ENCODE results near the gene FLACC1.
"Not testable (repeated sequence)": the region's sequence is repeated elsewhere in the genome, so short reads cannot be mapped to it uniquely, and the experiment has no call there.

Gene FLACC1

DNA sequence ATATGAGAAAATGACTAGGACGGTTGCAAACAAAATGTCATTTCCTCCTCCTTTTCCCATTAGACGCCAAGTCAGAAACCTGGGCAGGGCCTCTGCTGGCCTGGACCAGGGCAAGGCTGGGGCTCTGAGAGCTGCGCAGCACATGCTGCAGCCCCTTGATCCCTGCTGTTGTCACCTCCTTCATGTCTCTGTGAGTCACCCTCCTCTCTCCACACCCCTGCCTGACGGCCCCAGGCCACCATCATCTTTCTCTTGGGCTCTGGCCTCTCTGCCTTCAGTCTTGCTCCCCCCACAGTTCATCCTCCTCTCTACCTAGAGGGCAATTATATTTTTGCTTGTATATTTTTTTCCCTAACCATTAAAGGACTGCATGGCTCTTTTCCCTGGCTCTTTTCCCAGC lies 10.0 kb downstream of the FLACC1 start:
- DNase-seq: no peak

DNA sequence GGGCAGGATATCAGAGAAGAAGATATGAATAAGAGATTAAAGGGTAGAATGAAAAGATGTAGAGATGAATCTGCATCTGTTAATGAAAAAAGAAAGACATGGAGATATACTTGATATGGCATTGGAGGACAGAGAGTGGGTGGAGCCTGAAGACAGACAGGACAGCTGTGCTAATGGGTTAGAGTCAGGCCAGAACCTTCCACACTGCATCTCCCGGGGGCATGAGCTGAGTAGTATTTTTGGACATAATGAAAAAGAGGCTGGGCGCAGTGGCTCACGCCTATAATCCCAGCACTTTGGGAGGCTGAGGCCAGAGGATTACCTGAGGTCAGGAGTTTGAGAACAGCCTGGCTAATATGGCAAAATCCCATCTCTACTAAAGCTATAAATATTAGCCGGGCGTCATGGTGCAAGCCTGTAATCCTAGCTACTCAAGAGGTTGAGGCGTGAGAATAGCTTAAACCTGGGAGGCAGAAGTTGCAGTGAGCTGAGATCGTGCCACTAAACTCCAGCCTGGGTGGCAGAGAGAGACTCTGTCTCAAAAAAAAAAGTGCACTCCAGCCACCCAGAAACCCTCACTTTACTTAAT lies 11.4 kb downstream of the FLACC1 start:
- no peak for DNase-seq

DNA sequence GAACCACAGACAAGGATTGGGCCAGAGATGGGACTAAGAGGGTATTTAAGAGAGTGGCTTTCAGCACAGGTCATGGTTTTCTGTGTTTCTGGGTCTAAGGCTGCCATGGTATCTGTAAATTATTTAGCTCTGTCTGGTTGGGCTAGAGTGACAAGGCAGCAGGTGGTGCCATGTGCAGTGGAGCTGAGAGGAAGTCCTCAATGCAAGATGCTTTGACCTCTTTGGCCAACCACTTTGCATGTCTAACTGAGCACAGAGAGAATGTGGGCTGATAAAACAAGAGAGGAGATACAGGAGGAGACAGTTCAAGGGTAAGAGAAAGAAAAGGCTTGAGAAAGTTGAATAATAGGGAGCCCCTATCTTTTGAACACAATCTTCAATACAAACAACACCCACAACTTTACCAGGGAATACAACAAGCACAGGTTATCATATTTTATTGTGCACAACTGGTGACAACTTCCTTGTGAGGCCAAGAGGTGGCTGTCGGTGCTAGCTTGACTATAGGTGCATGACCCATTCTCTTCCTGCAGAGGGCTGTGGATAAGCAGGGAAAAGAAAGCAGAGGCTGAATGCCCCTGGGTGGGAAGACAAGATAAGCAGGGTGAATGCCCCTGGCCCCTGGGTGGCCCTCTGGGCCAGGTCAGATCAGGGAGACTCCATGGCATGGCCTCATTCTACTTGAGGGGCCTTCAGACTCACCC lies 12.3 kb downstream of the FLACC1 start:
- no peak for DNase-seq

DNA sequence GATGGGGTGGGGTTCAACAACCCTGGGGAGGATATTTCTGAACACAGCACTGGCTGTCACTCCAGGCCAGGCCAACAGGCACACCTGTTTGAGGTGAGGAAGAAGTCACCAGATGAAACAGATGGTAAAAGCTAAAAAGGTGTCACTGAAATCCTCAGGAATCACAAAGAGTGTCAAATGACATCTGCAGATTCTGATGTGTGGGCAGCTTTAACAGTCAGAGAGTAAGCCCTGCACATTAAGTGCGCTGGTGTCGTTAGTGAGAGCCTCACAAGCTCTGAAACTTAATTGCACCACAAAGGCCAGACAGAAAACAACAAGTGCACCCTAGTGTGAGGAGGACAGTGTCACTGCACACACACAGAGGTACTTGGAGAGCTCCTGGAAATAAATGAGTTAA lies 13.6 kb downstream of the FLACC1 start:
- DNase-seq: no peak

DNA sequence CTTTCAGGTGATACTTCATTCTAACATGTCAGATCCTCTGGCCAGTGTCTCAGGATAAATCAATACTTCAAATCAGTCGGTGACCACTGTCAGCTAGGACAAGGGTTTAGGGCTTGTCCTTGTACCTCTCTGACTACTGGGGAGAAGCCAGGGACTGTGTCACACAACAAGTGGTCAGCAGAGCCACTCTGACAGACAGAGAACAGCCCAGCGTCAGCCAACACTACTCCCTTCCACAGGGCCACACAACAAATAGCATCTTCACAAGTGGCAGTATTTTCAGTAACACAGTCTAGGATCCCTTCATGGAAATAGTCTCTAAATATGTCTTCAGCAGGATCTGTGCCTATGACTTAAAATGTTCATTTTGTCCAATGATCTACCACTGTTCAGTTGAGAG lies 14.2 kb downstream of the FLACC1 start:
- DNase-seq: no peak

DNA sequence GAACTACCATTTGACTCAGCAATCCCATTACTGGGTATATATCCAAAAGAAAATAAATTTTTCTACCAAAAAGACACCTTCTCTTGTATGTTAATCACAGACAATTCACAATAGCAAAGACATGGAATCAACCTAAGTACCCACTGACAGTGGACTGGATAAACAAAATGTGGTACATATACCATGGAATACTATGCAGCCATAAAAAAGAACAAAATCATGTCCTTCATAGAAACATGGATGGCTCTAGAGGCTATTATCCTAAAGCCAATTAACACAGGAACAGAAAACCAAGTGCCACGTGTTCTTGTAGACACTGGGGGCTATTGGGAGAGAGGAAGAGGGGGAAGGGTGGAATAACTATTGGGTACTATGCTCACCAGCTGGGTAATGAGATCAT lies 27.7 kb downstream of the FLACC1 start:
- no peak for DNase-seq

DNA sequence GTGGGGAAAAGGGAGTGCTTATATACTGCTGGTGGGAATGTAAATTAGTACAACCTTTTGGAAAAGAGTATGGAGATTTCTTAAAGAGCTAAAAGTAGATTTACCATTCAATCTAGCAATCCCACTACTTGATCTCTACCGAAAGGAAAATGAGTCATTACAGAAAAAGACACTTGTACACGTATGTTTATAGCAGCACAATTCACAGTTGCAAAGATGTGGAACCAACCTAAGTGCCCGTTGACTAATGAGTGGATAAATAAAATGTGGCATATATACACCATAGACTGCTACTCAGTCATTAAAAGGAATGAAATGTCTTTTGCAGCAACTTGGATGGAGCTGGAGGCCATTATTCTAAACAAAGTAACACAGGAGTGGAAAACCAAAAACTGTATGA lies 29.5 kb downstream of the FLACC1 start:
- DNase-seq: no peak

DNA sequence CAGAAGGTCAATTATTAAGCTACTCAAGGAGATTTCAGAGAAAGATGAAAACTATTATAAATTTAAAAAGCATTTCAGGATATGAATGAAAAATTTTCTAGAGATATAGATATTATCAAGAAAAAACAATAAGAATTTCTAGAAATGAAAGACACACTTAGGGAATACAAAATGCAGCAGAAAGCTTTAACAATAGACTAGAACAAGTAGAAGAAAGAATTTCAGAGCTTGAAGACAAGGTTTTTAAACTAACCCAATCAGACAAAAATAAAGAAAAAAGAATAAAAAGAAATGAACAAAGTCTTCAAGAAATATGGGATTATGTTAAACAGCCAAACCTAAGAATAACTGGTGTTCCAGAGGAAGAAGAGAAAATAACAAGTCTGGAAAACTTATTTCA lies 34.4 kb downstream of the FLACC1 start:
- no peak for DNase-seq

DNA sequence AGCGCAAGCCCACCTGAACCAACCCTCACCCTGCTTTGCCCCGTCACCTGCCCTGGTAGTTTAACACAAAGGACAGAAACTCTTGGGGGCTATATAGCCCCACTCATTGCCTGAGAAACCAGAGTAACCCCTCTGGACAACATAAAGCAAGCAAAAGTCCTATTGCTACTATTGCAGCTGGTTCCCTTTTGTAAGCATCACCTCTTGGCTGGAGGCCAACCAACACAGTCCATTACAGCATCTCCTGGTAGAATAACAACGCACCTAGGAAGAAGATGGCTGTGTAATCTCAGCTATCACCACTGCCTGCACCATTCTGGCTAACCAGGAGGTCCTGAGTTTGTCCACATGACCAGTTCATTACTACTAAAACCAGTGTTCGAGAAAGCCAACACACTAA lies 36.4 kb downstream of the FLACC1 start:
- DNase-seq: no peak

DNA sequence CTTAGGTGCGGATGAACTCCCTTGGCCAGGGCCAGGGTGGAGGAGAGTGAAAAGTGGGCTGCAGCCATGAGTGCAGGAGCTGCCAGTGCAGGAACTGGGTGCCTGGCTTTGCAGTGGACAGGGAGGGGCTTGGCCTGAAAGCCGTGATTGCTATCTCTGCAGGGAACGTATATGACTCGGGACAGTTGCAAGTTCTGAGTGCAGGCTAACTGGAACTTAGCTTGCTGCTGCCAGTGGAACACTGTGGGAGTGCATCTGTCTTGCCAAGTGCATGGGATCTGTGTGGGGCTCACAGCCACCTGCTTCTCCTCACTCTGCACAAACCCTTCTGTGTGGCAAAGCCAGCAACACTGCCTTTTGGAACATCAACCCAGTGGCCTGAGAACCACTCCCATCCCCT lies 36.9 kb downstream of the FLACC1 start:
- DNase-seq: no peak

DNA sequence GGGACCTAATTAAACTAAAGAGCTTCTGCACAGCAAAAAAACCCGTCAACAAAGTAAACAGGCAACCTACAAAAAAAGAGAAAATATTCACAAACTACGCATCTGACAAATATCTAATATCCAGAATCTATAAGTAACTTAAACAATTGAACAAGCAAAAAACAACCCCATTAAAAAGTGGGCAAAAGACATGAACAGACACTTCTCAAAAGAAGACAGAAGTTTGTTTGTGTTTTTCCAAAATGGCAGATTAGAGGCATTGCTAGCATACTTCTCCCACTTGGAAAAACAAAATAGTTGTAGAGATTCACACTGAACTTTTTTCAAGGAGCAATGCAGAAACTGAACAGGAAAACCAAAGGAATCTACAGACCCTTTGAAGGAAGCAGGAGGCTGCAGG lies 37.6 kb downstream of the FLACC1 start:
- no peak for DNase-seq

DNA sequence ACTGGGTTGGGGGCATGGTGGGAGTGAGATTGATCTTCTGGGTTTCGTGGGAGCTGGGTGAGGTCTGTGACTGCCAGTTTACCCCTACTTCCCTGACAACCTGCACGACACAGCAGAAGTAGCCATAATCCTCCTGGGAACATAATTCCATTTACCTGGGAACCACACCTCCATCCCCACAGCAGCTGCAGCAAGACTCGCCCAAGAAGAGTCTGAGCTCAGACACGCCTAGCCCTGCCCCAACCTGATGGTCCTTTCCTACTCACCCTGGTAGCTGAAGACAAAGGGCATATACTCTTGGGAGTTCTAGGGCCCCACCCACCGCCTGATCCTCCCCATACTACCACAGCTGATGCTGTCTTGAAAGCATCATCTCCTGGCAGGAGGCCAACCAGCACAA lies 43.8 kb downstream of the FLACC1 start:
- no peak for DNase-seq

DNA sequence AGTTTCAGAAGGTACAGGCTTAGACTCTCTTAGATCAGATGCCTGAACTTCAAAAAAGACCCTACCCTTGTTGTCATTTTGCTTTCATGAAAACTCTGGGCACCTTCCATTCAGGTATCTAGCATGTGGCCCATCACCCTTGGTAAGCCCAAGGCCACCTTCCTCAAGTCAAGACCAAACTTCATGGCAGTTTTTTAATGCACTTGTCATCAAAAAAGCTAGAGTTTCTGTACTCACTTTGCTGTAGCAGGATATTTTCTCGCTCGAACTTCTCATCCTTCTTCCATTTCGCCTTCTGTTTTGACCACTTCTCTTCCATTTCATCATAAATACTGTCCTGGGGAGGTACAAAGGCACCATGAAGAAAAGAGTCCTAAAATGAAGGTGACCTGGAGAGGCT lies 48.2 kb downstream of the FLACC1 start:
- DNase-seq: no peak

DNA sequence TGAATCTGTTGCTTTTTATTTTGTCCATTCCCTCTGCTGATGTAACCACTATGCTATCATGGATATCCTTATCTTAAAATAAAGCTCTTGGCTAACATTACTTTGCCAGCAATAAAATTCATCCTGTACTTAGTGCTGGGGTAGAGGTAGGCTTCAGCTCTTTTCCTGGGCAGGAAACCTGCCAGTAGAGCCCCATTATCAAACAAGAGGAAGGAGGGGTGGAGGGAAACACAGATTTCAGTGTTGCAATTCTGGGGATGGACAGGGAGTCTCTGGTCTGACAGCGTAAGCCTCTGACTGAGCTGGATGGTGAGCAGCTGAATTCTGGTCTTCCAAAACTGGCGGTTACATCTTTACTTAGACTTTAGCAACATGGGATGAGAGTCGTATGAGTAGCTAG lies 49.3 kb downstream of the FLACC1 start:
- no peak for DNase-seq

DNA sequence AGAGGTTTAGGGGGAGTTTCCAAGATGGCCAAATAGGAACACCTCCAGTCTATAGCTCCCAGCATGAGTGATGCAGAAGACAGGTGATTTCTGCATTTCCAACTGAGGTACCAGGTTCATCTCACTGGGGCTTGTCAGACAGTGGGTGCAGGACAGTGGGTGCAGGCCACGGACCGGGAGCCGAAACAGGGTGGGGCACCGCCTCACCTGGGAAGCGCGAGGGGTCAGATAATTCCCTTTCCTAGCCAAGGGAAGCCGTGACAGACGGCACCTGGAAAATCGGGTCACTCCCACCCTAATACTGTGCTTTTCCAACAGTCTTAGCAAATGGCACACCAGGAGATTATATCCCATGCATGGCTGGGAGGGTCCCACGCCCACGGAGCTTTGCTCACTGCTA lies 57.2 kb downstream of the FLACC1 start:
- not testable (repeated sequence) for DNase-seq

DNA sequence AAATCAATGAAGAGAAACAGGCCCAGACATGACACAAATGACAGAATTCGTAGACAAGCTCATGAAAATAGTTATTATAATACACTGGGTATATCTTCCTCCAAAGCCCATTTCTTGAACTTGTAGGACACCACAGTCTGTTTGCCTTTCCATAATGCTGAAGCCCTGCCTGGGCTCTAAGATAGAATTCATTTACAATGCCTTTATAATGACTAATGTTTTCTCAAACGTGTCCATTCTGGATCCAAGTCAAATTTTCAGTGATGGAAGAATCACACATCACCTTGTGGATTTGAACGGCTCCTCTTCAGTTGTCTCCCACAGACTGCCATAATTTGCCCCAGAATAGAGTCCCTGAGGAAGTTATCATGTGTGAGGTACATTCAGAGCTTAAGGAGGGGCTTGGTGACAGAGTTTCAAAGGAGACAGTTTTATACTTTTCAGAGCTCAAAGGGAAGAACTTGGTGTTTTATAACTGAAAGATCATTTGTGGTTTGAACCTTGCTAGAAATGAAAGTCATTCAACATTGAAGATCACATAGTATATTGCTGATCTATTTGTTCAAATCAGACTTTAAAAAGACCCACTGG lies 58.6 kb downstream of the FLACC1 start:
- no peak for DNase-seq

DNA sequence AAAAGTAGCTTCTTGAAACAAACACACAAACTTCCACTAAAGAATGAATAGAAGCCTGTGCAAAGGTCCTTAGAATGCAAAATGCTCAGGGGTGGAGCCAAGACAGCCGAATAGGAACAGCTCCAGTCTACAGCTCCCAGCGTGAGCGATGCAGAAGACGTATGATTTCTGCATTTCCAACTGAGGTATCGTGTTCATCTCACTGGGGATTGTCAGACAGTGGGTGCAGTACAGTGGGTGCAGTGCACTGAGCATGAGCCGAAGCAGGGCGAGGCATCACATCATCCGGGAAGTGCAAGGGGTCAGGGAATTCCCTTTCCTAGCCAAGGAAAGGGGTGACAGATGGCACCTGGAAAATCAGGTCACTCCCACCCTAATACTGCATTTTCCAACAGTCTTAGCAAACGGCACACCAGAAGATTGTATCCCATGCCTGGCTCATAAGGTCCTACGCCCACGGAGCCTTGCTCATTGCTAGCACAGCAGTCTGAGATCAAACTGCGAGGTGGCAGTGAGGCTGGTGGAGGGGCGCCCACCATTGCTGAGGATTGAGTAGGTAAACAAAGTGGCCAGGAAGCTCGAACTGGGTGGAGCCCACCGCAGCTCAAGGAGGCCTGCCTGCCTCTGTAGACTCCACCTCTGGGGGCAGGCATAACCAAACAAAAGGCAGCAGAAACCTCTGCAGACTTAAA lies 66.5 kb downstream of the FLACC1 start:
- DNase-seq: not testable (repeated sequence)

DNA sequence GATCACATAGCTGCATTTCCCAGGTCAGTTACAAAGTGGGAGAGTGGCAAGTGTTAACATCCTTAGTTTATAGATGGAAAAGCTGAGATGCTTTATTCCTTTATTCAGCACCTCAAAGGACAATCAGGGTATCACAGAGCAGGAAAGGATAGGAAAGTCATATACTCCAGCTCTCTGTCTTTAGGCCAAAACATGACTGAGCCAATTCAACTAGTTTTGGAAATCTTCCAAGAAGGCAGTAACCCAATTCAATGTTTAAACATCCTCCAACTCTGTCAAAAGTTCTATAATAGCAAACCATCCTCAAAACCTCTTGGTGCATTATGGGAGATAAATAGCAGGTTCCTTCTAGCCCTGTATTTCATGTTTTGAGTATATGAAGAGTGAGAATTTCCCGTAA lies 71.6 kb downstream of the FLACC1 start:
- DNase-seq: no peak

DNA sequence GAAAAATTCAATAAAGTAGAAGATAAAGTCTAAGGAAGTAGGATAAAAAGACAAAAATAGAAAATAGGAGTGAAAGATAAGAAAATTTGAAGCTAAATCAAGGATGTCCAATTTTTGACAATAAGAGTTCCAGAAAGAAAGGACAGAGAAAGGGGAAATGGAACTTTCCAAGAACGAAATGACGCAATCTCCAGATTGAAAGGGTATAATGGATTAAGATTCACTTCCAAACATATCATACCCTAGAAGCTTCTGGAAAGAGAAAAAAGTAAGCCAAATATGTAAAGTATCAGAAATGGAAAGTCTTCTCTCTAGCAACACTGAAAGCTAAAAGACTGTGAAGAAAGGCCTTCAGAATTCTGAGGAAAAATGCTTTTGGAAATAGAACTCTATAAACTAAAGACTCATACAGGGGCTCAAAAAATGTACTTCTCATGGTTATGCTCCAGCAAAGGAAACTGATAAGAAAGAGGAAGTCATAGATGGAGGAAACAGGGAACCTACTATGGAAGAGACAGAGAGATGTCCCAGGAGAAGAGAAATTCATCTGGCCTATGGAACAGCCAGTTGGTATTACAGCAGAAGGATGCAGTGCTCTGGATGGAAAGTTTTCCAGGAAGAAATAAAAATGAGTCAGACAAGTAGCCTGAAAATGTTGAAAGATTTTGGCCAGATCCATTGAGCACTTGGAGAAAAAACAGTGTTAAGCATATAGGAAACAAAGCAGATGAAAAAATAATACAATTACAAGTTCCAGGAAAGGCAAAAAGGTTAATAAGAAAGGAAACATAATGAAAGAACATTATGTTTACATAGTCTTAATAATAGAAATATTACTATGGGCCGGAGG lies 76.7 kb downstream of the FLACC1 start:
- DNase-seq: no peak

DNA sequence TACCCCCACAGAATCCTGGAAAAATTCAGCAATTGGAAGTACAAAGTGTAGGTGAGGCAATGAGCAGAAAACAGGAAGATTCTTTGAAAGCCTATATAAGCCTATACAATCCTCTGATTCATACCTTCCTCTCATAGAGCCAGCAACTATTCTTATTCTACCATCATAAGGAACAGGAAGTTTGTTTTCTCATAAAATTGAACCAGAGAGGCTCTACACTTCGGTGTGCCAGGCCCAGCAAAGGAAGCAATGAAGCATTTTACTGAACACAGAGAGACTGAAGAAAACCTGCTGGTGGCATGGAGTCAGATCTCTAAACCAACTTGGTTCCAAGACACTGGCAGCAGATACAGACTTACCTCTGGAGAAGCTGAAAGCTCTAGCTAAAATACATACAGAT lies 78.1 kb downstream of the FLACC1 start:
- DNase-seq: no peak

DNA sequence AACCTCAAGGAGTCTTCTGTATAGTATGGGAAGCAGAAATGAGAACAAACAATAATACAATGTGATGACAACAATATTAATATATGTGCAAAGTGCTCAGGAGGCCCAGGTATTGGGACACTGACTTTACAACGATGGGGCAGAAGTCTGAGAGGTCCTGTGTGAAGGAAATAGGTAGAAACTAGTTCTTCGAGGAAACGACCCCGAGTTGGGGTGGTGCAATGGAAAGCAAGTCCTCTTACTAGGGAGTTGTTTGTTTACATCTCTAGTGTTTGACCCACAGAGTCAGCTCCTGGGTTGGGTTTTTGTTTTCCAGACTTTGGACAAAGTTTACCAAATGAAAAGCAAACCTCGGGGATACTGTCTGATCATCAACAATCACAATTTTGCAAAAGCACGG lies 80.6 kb downstream of the FLACC1 start:
- no peak for DNase-seq

DNA sequence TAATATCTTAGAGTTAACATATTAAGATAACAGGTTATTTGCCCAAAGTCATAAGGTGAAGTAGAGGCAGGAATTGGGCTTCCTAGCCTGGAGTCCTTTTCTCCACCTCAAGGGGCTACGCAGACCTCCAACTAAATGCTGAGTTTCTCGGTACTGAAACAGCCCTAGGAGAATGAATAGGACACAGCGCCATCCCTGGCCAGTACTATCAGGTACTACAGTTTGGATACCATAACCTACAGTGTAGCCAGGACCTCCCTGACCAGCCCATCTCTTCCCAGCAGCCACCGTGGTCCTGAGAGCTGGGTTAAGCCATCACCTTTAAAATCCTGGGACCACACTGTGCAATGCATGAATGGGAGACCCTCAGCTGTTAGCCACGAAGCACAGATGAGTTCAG lies 81.2 kb downstream of the FLACC1 start:
- DNase-seq: no peak

DNA sequence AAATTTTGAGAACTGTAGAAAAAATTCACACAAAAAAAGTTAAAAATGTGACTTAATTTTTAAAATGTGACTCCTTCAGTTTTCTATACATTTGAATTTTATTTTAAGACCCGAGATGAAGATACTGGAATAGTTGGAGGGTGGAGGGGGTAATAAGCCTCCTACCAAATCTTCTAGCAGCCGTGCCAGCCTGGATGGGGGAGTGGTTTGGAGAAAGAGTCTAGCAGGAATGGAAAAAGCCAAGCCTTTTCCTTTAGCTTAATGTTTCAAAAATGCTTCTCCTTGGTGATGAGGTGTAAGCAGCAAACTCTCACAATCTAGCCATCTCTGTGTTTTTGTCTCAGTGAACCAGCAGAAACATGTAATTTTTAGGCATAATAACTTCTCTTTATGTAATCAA lies 82.1 kb downstream of the FLACC1 start:
- DNase-seq: no peak
